HCT116 (cell line): Measurements from ENCODE around the gene TLR4.

Experiments
- CEBPB ChIP-seq: IDR thresholded peaks from 2 replicates; pipeline ENCODE4 v1.6.1; 2012; ENCODE audit warnings: low read depth
- CTCF ChIP-seq, 3 experiments: fragments of 200-600 bp in 1 of 3; sonication (generic) in 1 of 3; IDR thresholded peaks in 2 of 3; conservative IDR thresholded peaks in 1 of 3; 2 replicates each; pipeline ENCODE4 v1.5.1; 2012 to 2017; ENCODE audit warnings: low read depth in 2 of 3, low read length in 2 of 3, antibody characterized with exemption in 1 of 3, borderline replicate concordance in 1 of 3, control low read depth in 1 of 3, mild to moderate bottlenecking in 1 of 3, mixed read lengths in 1 of 3, mixed run types in 1 of 3, moderate library complexity in 1 of 3; ENCODE audit not compliant: insufficient read depth in 1 of 3
- EZH2 ChIP-seq: fragments of 200-600 bp; sonication (generic); IDR thresholded peaks from 2 replicates; pipeline ENCODE4 v1.6.1; 2017; ENCODE audit warnings: antibody characterized with exemption, mixed run types
- POLR2A ChIP-seq: IDR thresholded peaks from 2 replicates; pipeline ENCODE4 v1.7.0; 2011; ENCODE audit warnings: borderline replicate concordance; ENCODE audit not compliant: insufficient read depth, insufficient read length; ENCODE audit errors: extremely low read depth
- RAD21 ChIP-seq: IDR thresholded peaks from 2 replicates; pipeline ENCODE4 v1.6.1; 2012; ENCODE audit warnings: low read depth, mild to moderate bottlenecking
- REST ChIP-seq: IDR thresholded peaks from 2 replicates; pipeline ENCODE4 v1.6.1; 2012; ENCODE audit warnings: low read depth
- SP1 ChIP-seq: IDR thresholded peaks from 2 replicates; pipeline ENCODE4 v1.6.1; 2012; ENCODE audit warnings: low read depth
- ZBTB33 ChIP-seq: IDR thresholded peaks from 2 replicates; pipeline ENCODE4 v1.6.1; 2011; ENCODE audit warnings: mild to moderate bottlenecking, low read length, moderate library complexity; ENCODE audit not compliant: insufficient replicate concordance; ENCODE audit errors: extremely low read depth
- ZNF274 ChIP-seq: fragments of 200-500 bp; sonication (Bioruptor generic); IDR thresholded peaks from 2 replicates; pipeline ENCODE4 v1.6.1; 2014; ENCODE audit warnings: mild to moderate bottlenecking, low read depth, low read length, inconsistent platforms

GRCh38 chr9:117768750-117769395, 64.7 kb downstream of the TLR4 start:
- TF ChIP-seq ZBTB33 (no peak), CEBPB (no peak), REST (no peak), POLR2A (no peak), CTCF (IDR thresholded peaks at IDR 0.05 in 2 of 3, conservative IDR thresholded peaks at IDR 0.05 in 1 of 3; ENCODE audit: borderline replicate concordance in 1 of 3, insufficient read depth in 1 of 3, low read depth in 2 of 3, low read length in 2 of 3) (no peak), ZNF274 (no peak), SP1 (no peak), RAD21 (no peak), EZH2 (no peak)
